ENCODE measurements around the gene CDIPT. TPM values are rescaled to one million over a fixed set of nuclear protein-coding genes. Genes with fewer than 3 reads are reported as not detected.

Gene CDIPT
- total and polyA plus RNA-seq, 7 donors = 24.7 to 54.3 (median 34.0) TPM

DNA sequence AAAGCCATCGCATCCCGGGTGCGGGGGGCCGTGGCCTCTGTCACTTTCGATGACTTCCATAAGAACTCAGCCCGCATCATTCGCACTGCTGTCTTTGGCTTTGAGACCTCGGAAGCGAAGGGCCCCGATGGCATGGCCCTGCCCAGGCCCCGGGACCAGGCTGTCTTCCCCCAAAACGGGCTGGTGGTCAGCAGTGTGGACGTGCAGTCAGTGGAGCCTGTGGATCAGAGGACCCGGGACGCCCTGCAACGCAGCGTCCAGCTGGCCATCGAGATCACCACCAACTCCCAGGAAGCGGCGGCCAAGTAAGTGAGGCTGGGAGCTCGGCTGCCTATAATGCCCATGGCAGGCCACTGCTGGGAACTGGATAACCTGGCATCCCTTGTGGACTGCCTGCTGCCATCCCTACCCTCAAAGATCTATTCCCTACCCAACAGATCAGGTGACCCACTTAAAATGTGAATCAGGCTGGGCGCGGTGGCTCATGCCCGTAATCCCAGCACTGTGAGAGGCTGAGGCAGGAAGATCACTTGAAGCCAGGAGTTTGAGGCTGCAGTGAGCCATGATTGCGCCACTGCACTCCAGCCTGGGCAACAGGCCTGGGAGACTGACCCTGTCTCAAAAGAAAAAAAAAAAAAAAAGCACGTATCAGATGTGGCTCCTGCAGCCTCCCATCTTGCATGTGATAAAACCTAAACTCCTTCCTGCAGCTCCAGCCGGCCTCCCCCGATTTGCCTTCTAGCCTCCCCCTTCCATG, 18.3 kb downstream of the CDIPT start:
- Histone ChIP-seq H3K9me3 (no peaks in the 10 kb centered on the region), H3K27me3 (ENCODE audit: insufficient read depth in 3 of 3, low read length in 2 of 3) (no peaks in the 10 kb centered on the region), H3K4me1 (no peaks in the 10 kb centered on the region), H3K4me3 (no peak overlapping the region), H3K36me3 (ENCODE audit: insufficient read depth in 1 of 2, low read depth in 1 of 2) (peaks cover 0 to 72% of the 10 kb centered on the region in 2 donors), H3K27ac (no peak overlapping the region)
- TF ChIP-seq, protein P1, sequence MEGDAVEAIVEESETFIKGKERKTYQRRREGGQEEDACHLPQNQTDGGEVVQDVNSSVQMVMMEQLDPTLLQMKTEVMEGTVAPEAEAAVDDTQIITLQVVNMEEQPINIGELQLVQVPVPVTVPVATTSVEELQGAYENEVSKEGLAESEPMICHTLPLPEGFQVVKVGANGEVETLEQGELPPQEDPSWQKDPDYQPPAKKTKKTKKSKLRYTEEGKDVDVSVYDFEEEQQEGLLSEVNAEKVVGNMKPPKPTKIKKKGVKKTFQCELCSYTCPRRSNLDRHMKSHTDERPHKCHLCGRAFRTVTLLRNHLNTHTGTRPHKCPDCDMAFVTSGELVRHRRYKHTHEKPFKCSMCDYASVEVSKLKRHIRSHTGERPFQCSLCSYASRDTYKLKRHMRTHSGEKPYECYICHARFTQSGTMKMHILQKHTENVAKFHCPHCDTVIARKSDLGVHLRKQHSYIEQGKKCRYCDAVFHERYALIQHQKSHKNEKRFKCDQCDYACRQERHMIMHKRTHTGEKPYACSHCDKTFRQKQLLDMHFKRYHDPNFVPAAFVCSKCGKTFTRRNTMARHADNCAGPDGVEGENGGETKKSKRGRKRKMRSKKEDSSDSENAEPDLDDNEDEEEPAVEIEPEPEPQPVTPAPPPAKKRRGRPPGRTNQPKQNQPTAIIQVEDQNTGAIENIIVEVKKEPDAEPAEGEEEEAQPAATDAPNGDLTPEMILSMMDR (IDR thresholded peaks at IDR 0.05) = no peak
- DNase-seq = peak; percentile 56 to 65
- intact Hi-C loops (cut with DNase I) = loop anchor here in 1 of 2 donors (5.0 kb wide), 1 partner anchor 142 kb away; no protein-coding TSS in a partner anchor
- WGBS, 3 donors = 85 to 91% (median 86%) methylated on average over 25 to 28 of the region's 28 CpGs
- peak in 1 of 4 donors; percentile 26 for ATAC-seq

DNA sequence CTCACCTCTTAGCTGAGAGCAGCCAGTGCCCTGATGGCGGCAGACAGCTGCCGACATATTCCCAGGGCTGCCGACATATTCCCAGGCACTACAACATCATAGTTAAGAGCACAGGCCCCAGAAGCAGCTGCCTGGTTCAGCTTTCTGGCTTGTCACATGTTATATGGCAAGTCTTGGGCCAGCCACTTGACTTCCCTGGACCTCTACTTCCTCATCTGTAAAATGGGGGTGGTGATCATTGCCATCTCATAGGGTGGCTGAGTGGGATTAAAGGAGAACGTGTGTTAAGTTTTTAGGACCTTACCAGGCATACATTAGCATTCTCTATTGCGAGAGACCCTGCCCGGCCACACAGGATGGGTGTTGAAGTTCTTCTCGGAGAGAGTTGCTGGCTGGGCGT, 19.1 kb downstream of the CDIPT start:
- H3K9me3 ChIP-seq = no peaks in the 10 kb centered on the region
- no peaks in the 10 kb centered on the region for H3K4me1 ChIP-seq
- H3K27me3 ChIP-seq (ENCODE audit: insufficient read depth in 3 of 3, low read length in 2 of 3) = no peaks in the 10 kb centered on the region
- 86 to 89% (median 87%) methylated on average over 8 of the region's 8 CpGs for WGBS, 3 donors
- ATAC-seq (no peak), DNase-seq (no peak)
- no peak overlapping the region for H3K4me3 ChIP-seq
- no peak overlapping the region for H3K27ac ChIP-seq
- peaks cover 0 to 78% of the 10 kb centered on the region in 2 donors for H3K36me3 ChIP-seq (ENCODE audit: insufficient read depth in 1 of 2, low read depth in 1 of 2)
- TF ChIP-seq, protein P1 (IDR thresholded peaks at IDR 0.05) = no peak
- intact Hi-C loops (cut with DNase I) = no loop called here

DNA sequence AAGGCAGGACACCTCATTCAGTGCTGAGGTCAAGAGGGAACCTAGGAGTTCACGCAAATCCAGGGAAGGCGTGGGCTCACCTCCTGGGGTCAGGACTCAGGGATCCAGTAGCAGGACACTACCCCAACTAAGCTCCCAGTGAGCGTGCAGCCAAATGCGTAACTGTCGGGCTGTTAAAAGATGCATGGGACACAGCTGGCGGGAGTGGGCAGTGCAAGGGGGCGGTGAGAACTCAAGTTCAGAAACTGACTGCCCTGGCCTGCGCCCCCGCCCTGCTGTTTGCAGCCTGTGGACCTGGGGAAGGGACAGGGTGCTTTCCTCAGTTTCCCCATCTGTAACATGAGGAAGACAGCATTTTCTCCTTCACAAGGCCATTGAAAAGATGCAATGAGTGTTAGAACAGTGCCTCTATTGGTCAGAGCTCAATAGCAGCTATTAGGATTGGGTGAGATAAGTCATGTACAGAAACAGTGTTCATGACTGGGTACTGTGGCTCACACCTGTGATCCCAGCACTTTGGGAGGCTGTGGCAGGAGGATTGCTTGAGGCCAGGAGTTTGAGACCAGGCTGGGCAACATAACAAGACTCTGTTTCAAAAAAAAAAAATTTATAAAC, 20.2 kb downstream of the CDIPT start:
- peaks cover 0 to 87% of the 10 kb centered on the region in 2 donors for H3K36me3 ChIP-seq (ENCODE audit: insufficient read depth in 1 of 2, low read depth in 1 of 2)
- DNase-seq (no peak), ATAC-seq (no peak)
- no peaks in the 10 kb centered on the region for H3K4me1 ChIP-seq
- H3K9me3 ChIP-seq = no peaks in the 10 kb centered on the region
- H3K27me3 ChIP-seq (ENCODE audit: insufficient read depth in 3 of 3, low read length in 2 of 3) = no peaks in the 10 kb centered on the region
- no peak overlapping the region for H3K4me3 ChIP-seq
- 84 to 96% (median 91%) methylated on average over 9 of the region's 9 CpGs for WGBS, 3 donors
- intact Hi-C loops (cut with DNase I) = no loop called here
- H3K27ac ChIP-seq = no peak overlapping the region
- TF ChIP-seq, protein P1 (IDR thresholded peaks at IDR 0.05) = no peak

DNA sequence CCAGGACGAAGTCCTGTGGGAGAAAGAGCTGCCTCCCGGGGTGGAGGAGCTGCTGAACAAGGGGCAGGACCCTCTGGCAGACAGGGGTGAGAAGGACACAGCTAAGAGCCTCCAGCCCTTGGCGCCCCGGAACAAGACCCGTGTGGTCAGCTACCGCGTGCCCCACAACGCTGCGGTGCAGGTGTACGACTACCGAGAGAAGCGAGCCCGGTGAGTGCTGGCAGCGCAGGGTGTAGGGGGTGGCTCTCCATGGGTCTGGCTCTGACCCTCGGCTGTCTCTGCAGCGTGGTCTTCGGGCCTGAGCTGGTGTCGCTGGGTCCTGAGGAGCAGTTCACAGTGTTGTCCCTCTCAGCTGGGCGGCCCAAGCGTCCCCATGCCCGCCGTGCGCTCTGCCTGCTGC, 21.4 kb downstream of the CDIPT start:
- ATAC-seq (no peak), DNase-seq (no peak)
- 90 to 91% (median 90%) methylated on average over 23 of the region's 23 CpGs for WGBS, 3 donors
- Histone ChIP-seq H3K36me3 (ENCODE audit: insufficient read depth in 1 of 2, low read depth in 1 of 2) (peaks cover 0 to 87% of the 10 kb centered on the region in 2 donors), H3K4me1 (no peaks in the 10 kb centered on the region), H3K9me3 (no peaks in the 10 kb centered on the region), H3K27ac (no peak overlapping the region), H3K4me3 (no peak overlapping the region), H3K27me3 (ENCODE audit: insufficient read depth in 3 of 3, low read length in 2 of 3) (no peaks in the 10 kb centered on the region)
- intact Hi-C loops (cut with DNase I) = no loop called here
- TF ChIP-seq, protein P1 (IDR thresholded peaks at IDR 0.05) = no peak

Data from psoas muscle (tissue), 8 donors.